ENCODE results near the gene GJC1.

The GJC1 gene

DNA sequence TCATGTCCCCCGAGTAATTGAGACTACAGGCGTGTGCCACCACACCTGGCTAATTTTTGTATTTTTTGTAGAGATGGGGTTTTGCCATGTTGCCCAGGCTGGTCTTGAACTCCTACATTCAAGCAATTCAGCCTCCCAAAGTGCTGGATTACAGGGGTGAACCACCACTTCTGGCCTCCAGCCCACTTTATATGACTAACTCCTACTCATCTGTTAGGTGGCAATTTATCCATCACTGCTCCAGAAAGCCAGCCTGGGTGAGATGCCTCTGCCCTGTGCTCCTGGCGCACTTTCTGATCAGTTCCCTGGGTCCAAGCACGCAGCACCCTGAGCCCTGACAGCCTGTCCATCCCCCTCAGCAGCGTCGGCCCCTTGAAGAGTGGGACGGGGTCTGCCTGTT, 41.9 kb downstream of the GJC1 start:
- in situ Hi-C loops (cut with MboI; ENCODE audit: low pct_unique_long_range_greater_than_20kb, low sequenced_read_pairs, unreplicated experiment), result no loop called here
- DNase-seq (ENCODE audit: low spot score), result no peak
- TF ChIP-seq CTCF (IDR thresholded peaks at IDR 0.05; ENCODE audit: extremely low read depth, insufficient read depth, missing control alignments), result no peak

GRCh38 chr17:44787271-44787940, 42.7 kb downstream of the GJC1 start:
- TF ChIP-seq CTCF (IDR thresholded peaks at IDR 0.05; ENCODE audit: extremely low read depth, insufficient read depth, missing control alignments), result no peak
- no peak for DNase-seq (ENCODE audit: low spot score)
- in situ Hi-C loops (cut with MboI; ENCODE audit: low pct_unique_long_range_greater_than_20kb, low sequenced_read_pairs, unreplicated experiment), result no loop called here

- TF ChIP-seq CTCF (IDR thresholded peaks at IDR 0.05; ENCODE audit: extremely low read depth, insufficient read depth, missing control alignments), result no peak
- in situ Hi-C loops (cut with MboI; ENCODE audit: low pct_unique_long_range_greater_than_20kb, low sequenced_read_pairs, unreplicated experiment), result no loop called here
- DNase-seq (ENCODE audit: low spot score), result no peak
Observed at GRCh38 chr17:44786551-44787081, 43.5 kb downstream of the GJC1 start.

DNA sequence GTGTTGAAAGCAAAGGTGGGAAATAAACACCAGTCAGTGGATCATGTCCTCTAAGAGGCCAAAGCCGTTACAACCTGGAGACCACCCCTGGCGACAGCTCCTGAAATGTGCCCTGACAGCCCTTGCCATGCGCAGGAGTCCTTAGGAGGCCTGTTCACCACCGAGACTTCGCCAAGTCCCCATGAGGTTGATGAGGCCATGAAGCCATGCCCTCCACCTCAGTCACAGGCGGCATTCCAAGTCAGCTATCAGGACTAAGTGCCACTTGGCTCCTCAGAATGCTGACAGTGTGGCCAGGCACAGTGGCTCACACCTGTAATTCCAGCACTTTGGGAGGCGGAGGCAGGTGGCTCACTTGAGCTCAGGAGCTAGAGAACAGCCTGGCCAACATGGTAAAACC, 44.2 kb downstream of the GJC1 start:
- TF ChIP-seq CTCF (IDR thresholded peaks at IDR 0.05; ENCODE audit: extremely low read depth, insufficient read depth, missing control alignments), result no peak
- DNase-seq (ENCODE audit: low spot score), result no peak
- in situ Hi-C loops (cut with MboI; ENCODE audit: low pct_unique_long_range_greater_than_20kb, low sequenced_read_pairs, unreplicated experiment), result no loop called here

DNA sequence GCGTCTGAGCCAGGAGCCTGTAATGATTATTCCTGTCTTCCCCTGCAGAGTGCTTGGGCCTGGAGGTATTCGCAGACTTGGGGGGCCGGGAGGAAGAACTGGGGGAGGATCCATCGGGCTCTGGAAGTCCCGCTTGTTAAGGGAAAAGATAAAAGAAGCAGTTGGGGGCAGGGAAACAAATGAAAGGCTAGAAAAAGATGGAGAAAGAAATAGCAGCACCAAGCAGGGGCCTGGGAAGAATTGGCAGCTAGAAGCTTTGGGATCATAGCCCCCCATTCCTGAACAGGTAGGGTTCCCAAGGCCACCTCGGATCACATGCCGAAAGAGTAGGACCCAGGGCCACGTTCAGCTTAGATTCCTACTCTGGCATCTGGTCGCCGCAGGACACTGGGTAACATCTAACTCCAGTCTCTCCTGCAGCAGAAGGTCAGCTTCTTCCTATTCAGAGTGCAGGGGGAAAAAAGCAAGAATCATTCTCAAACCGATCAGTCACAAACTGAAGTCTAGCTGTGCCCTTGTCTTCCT, 47.7 kb downstream of the GJC1 start:
- no peak for TF ChIP-seq CTCF (IDR thresholded peaks at IDR 0.05; ENCODE audit: extremely low read depth, insufficient read depth, missing control alignments)
- in situ Hi-C loops (cut with MboI; ENCODE audit: low pct_unique_long_range_greater_than_20kb, low sequenced_read_pairs, unreplicated experiment), result no loop called here
- no peak for DNase-seq (ENCODE audit: low spot score)

GRCh38 chr17:44781551-44782325, 48.3 kb downstream of the GJC1 start:
- in situ Hi-C loops (cut with MboI; ENCODE audit: low pct_unique_long_range_greater_than_20kb, low sequenced_read_pairs, unreplicated experiment), result no loop called here
- DNase-seq (ENCODE audit: low spot score), result no peak
- TF ChIP-seq CTCF (IDR thresholded peaks at IDR 0.05; ENCODE audit: extremely low read depth, insufficient read depth, missing control alignments), result no peak
